GM19043 (cell line): ENCODE data around the gene SESTD1.
"Not testable (repeated sequence)": the region's sequence is repeated elsewhere in the genome, so short reads cannot be mapped to it uniquely, and the experiment has no call there.

ENCODE experiments used
- ATAC-seq: cut with Tn5 transposase; IDR thresholded peaks from one replicate; pipeline ENCODE4 v1.9.1; 2021; ENCODE audit warnings: low read depth; ENCODE audit not compliant: unreplicated experiment

Gene SESTD1

DNA sequence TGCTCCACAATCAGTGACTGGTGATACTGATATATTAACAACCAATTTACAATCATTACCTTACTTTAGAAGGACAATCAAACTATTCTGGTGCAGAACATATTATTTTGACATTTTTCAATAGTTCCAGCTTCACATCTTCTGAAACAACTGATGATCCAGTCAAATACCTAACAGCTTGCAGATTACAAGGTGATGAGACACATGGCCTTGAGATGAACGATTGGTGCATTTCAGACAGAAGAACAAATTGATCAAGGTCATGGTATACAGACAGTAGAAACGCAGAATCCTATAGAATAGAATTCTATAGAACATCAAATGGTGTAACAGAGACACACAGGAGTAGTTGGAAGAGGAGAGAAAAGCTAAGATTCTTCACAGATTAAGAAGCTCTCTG lies 24.8 kb downstream of the SESTD1 start:
- ATAC-seq, result no peak

DNA sequence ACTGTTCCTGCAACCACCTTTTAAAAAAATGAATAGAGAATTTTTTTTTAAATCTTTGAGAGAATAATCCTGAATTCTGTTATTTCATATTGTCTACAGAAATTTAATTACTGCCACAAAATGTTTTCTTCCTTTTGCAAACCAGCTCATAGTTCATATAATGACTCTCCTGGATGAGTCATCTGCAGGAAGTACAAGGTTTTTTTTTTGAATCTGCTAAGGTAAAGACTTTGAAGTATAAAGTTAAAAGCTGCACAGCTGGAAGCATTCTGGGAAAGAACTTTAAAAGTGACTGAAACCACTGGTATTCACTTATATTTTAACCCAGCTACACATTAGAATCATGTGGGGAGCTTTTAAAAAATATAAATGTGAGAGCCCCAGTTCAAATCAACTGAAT lies 25.4 kb downstream of the SESTD1 start:
- ATAC-seq, result peak; percentile 74

DNA sequence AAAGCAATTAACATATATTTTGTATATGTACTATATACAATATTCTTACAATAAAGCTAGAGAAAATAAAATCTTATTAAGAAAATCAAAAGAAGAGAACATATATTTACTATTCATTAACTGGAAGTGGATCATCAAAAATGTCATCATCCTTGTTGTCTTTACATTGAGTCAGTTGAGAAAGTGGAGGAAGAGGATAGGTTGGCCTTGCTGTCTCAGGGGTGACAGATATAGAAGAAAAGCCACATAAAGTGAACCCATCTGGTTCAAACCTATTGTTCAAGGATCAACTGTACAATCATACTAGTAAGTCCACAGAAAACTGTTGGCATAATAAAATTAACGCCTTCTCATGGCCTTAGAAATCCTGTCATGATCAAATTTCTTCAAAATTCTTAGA lies 26.6 kb downstream of the SESTD1 start:
- ATAC-seq, result no peak

DNA sequence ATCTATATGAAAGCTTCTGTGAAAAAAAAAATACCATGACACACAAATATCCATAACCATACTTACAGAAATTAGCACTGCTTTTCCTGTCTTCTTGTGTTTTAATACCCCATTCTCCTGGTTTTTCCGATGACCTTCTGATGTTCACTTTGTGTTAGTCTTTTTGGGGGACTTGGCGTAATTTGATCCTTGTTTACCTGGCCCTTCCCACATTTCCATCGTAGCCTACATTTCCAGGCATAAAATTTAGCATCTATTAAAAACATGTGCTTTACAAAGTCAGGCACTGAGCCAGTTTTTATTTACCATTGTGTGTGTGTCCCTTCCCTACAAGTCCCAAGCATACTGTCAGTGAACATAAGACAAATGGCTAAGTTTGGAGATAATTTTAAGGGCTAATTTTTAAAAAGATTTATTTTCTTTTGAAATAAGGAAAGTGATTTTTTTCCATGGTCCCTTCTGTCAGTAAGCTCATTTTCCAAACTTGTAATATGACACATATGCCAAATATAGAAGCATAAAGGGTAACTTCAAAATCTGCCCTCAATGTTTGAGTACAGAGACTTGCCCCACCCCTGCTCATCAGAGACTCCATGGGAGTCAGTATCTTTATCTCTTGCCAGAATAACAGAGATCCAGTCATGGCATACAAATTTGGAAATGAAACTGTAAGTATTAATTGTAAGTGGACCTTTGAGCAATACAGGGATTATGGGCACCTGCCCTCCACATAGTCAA lies 27.3 kb downstream of the SESTD1 start:
- no peak for ATAC-seq

DNA sequence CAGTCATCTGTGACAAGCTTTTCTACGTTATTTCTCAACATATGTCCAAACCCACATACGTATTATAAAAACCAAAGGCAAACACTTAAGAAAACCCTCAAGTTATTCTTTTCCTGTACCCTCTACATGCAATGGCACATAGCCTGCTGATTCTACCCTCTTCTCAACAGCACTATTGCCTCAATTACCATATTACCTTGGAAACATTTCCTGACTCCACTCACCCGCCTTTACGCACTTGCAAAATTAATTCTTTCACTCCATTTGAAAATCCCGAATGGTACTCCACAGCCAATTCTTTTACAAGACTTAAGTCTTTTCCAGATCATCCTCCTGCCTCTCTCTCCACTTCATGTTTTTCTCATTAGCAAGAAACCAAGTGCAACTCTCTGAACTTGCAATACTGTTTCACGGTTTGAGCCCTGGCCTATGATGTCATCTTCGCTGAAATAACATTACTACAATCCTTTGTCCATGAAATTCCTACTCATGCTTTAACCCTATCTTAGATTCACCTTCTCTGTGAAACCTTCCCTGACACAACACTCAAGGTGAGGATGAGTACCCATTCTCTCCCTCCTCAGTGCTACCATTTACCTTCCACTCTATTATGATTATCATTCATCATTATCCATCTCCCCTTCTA lies 29.0 kb downstream of the SESTD1 start:
- no peak for ATAC-seq

DNA sequence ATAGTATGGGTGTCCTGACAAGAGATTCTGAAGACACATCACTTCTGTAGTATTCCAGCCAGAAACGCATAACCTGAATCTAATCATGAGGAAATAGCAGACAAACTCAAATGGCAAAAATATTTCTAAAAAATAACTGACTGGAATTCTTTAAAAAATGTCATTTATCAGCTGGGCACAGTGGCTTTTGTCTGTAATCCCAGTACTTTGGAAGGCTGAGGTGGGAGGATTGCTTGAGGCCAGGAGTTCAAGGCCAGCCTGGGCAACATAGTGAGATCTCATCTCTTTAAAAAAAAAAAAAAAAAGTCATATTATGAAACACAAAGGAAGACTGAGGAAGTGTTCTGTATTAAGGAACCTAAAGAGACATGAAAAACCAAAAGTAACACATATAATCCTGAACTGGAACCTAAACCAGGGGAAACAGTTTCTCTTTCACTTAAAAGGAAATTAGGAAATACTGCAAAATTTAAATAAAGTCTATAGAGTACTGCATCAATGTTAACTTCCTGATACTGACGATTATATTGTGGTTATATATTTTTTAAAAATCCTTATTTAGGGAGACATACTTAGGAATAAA lies 29.9 kb downstream of the SESTD1 start:
- no peak for ATAC-seq

DNA sequence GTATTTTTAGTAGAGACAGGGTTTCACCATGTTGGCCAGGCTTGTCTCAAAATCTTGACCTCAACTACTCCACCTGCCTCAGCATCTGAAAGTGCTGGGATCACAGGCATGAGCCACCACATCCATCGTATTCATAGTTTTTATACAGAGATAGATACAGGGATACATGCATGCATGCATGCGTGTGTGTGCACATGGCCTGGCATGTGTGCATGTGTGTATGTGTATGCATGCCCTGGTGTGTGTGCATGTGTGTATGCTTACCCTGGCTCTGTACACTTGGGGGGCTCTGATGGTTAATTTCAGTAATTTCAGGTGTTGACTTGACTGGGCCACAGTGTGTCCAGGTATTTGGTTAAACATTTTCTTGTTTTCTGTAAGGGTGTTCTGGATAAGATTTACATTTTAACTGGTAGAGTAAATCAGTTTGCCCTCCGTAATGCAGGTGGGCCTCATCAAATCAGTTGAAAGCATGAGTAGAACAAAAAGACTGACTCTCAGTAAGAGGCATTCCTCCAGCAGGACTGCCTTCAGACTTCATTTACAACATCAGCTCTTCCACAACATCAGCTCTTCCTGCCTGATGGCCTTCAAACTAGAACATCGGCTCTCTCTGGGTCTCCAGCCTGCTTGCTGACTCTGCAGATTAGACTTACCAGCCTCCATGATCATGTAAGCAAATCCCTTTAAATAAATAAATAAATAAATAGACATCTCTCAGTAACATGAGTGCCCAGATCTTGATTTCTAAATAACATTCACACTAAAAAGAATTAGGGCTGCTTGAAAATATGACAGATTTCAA lies 30.8 kb downstream of the SESTD1 start:
- ATAC-seq, result no peak

DNA sequence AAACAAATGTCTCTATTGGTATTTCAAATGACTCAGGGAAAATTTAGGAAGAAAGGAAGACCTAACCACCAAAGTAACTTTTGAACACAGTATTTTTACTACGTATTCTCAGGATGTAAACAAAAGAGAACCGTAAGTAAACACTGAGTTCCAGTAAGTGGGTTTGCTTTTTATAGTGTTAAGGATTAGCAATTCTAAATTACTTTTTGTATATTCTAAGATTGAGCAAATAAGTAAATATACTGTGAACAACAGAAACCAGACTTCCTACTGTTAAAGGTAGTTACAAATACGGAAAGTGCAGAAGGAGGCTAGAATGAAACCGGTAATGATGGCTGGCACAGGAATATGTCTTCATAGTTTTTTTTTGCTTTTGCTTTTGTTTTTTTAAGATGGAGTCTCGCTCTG lies 31.5 kb downstream of the SESTD1 start:
- ATAC-seq, result no peak

DNA sequence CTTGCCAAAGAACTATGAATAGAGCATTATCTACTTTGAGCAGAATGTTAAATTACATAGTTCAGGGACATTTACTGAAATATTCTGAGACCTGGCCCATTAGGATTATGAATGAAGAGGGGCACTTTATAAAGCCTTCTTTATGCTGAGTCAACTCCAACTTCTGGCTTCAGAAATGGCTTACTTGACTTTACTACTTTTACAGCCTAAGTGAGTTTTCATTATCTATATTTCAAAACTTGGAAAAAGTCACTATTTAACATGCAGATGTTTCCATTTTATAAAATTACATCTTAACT lies 37.7 kb downstream of the SESTD1 start:
- no peak for ATAC-seq

DNA sequence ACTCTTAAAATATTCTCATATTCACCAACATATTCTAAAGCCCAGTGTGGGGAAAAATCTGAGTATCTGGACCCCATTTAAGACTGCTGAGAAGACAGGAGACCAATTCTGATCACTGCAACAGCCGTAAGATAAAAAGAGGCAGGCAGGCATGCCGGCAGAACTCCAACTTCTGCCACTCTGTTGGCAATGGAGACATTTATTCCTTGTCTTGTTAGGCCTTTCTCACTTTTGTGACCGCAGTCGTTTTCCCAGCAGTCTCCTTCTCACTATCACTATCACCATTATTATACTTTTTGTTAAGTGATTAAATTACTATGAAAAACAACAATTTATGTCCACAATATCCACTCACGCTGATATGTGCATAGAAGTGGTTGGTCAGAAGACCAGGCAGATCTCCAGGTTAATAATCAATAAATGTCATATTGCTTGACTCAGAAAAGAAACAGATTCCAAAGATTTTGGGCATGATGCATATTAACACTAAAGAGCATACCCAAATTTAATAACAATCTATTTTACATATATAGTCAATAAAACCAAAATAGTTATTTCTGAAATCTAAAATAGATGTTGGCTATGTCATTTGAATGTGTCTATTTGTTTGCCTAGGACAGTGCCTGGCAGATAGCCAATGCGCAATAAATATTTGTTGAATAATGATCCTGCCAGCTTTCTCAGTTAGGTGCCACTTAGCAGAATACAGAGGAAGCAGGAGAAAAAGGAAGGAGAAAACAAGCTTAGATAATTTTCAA lies 38.2 kb downstream of the SESTD1 start:
- ATAC-seq, result no peak

DNA sequence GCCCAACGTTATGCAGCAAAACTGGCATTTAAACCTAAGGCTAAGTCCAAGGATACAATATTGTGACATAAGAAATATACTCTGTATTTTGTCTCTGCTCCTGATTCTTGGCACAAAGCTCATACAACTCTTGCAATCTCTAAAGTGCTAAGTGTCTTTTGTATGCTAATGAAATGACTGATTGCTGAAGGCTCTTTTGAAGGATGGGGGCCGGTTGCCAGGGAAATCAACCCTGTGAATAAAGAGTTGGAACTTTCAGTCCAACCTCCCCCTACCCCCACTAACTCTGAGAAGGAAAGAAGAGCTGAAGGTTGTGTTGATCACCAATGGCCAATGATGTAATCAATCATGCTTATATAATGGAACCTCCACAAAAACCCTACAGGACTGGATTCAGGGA lies 40.3 kb downstream of the SESTD1 start:
- no peak for ATAC-seq

DNA sequence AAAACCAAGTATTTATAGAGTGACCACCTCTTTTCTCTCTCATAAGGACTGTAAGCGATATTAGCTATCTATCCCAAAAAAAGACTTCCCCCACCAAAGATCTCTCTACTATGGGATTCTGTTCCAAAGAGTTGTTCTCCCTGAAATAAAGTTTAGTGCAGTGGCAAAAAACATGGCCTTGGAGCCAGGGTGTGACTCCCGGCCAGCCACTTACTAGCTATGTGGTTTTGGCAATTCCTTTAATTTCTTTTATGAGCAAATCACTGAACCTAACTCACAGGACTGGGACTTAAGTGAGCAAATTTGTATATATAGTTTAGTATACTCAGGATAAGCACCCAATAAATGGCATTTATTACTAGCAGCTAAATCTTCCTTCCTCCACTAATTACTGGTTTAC lies 42.6 kb downstream of the SESTD1 start:
- ATAC-seq, result no peak

DNA sequence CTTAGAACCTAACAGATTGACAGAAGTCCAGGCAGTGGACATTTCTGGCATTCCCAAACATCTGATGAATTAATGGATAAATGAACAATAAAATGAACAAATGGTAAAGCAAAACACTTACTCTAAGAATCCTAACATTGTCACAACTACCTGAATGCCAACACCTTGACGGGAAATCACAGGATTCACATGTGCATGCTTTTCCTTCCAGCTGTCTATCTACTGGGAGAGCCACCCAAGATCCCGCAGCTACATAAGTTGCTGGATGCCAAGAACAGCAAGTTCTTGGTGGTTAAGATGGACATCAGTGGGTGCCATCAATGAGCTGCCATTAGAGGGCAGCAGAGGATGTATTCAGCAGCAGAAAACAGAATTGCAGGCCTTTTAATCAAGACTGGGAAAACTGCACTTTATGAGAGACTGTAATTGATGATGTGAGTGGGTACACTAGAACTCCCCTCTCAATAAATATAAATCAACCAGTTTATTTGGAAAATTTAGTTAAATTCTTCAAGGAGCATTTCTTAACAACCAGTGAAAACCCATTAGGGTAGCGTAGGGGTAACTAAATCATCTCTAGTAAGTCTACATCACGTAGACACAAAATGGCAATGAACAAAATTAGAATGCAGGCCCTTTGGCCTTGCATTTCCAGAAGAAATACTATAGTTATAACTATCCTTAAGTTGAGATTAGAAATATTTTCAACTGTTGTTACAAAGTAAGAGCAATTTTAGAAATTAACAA lies 45.6 kb downstream of the SESTD1 start:
- ATAC-seq, result peak; percentile 92

DNA sequence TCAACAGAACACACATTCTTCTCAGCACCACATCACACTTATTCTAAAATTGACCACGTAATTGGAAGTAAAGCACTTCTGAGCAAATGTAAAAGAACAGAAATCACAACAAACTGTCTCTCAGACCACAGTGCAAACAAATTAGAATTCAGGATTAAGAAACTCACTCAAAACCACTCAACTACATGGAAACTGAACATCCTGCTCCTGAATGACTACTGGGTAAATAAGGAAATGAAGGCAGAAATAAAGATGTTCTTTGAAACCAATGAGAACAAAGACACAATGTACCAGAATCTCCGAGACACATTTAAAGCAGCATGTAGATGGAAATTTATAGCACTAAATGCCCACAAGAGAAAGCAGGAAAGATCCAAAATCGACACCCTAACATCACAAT lies 50.0 kb downstream of the SESTD1 start:
- not testable (repeated sequence) for ATAC-seq

DNA sequence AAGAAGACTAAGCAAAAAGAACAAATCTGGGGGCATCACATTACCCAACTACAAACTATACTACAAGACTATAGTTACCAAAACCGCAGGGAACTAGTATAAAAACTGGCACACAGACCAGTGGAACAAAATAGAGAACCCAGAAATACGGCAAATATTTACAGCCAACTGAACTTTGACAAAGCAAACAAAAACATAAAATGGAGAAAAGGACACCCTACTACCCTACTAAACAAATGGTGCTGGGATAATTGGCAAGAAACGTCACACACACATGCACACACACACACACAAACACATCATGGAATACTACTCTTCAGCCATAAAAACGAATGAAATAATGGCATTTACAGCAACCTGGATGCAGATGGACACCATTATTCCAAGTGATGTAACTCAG lies 53.3 kb downstream of the SESTD1 start:
- no peak for ATAC-seq

DNA sequence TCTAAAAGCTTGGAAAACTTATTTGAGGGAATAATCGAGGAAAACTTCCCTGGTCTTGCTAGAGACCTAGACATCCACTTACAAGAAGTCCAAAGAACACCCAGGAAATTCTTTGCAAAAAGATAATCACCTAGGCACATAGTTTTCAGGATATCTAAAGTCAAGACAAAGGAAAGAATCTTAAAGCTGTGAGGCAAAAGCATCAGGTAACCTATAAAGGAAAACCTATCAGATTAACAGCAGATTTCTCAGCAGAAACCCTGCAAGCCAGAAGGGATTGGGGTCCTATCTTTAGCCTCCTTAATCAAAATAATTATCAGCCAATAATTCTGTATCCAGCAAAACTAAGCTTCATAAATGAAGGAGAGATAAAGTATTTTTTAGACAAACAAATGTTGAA lies 56.4 kb downstream of the SESTD1 start:
- not testable (repeated sequence) for ATAC-seq

DNA sequence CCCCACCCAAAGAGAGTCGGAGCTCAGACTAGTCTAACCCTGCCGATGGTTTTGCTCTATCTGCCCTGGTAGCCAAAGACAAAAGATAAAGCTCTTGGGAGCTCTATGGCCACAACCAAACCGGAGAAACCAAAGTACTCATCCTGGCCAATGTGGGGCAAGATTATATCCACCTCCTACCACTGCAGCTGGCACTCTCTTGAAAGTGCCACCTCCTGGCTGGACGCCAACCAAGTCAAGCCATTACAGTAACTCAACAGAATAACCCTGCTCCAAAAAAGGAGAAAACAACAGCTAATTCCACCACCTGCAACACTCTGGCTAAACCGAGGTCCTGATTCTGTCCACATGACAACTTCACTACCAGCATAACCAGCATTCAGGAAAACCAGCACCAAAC lies 57.6 kb downstream of the SESTD1 start:
- ATAC-seq, result no peak

DNA sequence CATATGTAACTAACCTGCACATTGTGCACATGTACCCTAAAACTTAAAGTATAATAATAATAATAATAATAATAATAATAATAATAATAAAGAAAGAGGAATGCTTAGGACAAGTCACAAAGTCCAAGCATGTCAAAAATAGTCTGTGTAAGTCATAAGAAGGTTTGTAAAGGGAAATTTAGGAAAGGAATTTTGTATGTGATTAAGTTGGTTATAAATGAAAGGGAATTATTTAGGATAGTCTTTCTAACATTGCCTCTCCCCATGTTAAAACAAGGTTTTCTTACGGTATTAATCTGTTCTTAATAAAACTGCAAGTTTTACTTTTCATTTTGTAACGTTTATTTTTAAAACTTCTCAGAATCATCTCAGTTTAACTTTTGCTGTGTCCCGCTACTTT lies 62.8 kb downstream of the SESTD1 start:
- no peak for ATAC-seq

DNA sequence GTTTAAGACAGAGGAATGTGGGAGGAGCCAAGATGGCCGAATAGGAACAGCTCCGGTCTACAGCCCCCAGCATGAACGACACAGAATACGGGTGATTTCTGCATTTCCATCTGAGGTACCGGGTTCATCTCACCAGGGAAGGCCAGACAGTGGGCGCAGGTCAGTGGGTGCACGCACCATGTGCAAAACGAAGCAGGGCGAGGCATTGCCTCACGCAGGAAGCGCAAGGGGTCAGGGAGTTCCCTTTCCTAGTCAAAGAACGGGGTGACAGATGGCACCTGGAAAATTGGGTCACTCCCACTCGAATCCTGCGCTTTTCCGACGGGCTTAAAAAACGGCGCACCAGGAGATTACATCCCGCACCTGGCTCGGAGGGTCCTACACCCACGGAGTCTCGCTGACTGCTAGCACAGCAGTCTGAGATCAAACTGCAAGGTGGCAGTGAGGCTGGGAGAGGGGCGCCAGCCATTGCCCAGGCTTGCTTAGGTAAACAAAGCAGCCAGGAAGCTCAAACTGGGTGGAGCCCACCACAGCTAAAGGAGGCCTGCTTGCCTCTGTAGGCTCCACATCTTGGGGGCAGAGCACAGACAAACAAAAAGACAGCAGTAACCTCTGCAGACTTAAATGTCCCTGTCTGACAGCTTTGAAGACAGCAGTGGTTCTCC lies 68.6 kb downstream of the SESTD1 start:
- not testable (repeated sequence) for ATAC-seq

DNA sequence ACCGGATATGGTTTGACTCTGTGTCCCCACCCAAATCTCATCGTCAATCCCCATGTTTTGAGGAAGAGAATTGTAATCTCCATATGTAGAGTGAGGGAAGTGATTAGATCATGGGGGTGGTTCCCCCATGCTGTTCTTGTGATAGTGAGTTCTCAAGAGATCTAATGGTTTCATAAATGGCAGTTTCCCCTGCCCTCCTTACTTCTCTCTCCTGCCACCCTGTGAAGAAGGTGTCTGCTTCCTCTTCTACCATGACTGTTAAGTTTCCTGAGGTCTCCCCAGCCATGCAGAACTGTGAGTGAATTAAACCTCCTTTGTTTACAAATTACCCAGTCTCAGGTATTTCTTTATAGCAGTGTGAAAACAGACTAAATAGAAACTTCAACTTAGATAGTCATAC lies 69.5 kb downstream of the SESTD1 start:
- ATAC-seq, result no peak
